OCI-LY7 (cell line): Measurements from ENCODE around the gene ABCB8. TPM values are rescaled to one million over a fixed set of nuclear protein-coding genes. Genes with fewer than 3 reads are reported as not detected.
A peak's percentile ranks its signal among the peaks of the same experiment; 100 is the strongest.

ENCODE experiments used
- BruUV-seq: library from RNA; stranded (reverse); fragments of 400-500 nt; replicated peaks from 2 replicates; lab custom pipeline; 2021; lab: Mats Ljungman, UMichigan
- CTCF ChIA-PET: fragments of 300-600 bp; sonication (Branson Sonifier 250); formaldehyde crosslinking; loops from one replicate; lab custom pipeline; 2022; ENCODE audit warnings: antibody characterized with exemption; ENCODE audit not compliant: unreplicated experiment; lab: Charles Lee
- POLR2A ChIA-PET: fragments of 300-600 bp; sonication (Branson Sonifier 250); formaldehyde crosslinking; loops from one replicate; lab custom pipeline; 2022; ENCODE audit warnings: antibody characterized with exemption; lab: Charles Lee
- DNase-seq: peaks from one replicate; pipeline ENCODE4 v3.0.0-alpha.2; 2015; ENCODE audit warnings: low spot score
- H2AFZ ChIP-seq: fragments of 200-600 bp; sonication (generic), shearing (Covaris generic); 2 replicates; pipeline ENCODE4 v1.6.1; 2014; ENCODE audit warnings: mild to moderate bottlenecking, antibody characterized with exemption, low read length, moderate library complexity
- H3K27ac ChIP-seq: fragments of 200-600 bp; sonication (generic); 2 replicates; pipeline ENCODE4 v1.5.1; 2014; ENCODE audit warnings: mixed run types, low read depth, mild to moderate bottlenecking, moderate library complexity, low read length, inconsistent platforms; ENCODE audit not compliant: poor library complexity, severe bottlenecking
- H3K36me3 ChIP-seq: fragments of 200-600 bp; sonication (generic); 2 replicates; pipeline ENCODE4 v1.6.1; 2014; ENCODE audit warnings: mild to moderate bottlenecking, antibody characterized with exemption, low read length, moderate library complexity, mixed read lengths; ENCODE audit not compliant: insufficient read depth
- H3K4me1 ChIP-seq: fragments of 200-600 bp; sonication (generic); 2 replicates; pipeline ENCODE4 v1.5.1; 2014; ENCODE audit warnings: mild to moderate bottlenecking, low read length; ENCODE audit not compliant: insufficient read depth, poor library complexity, severe bottlenecking
- H3K4me2 ChIP-seq: fragments of 200-600 bp; sonication (generic); 2 replicates; pipeline ENCODE4 v1.6.1; 2014; ENCODE audit warnings: mild to moderate bottlenecking, low read length
- H3K4me3 ChIP-seq: fragments of 200-600 bp; sonication (generic); 2 replicates; pipeline ENCODE4 v1.5.1; 2014; ENCODE audit warnings: mild to moderate bottlenecking, low read depth, low read length; ENCODE audit not compliant: poor library complexity, severe bottlenecking
- H3K79me2 ChIP-seq: fragments of 200-600 bp; sonication (generic); 2 replicates; pipeline ENCODE4 v1.6.1; 2016; ENCODE audit warnings: low read depth, mild to moderate bottlenecking, low read length, moderate library complexity, mixed read lengths; ENCODE audit not compliant: insufficient read depth
- H3K9me2 ChIP-seq: fragments of 200-600 bp; sonication (generic); 2 replicates; pipeline ENCODE4 v1.6.1; 2016; ENCODE audit warnings: mild to moderate bottlenecking, low read length, mixed read lengths; ENCODE audit not compliant: insufficient read depth
- H3K9me3 ChIP-seq: fragments of 200-600 bp; sonication (generic); 2 replicates; pipeline ENCODE4 v1.6.1; 2014; ENCODE audit warnings: mild to moderate bottlenecking, mixed run types, low read length, mixed read lengths
- H4K20me1 ChIP-seq: fragments of 200-600 bp; sonication (generic); 2 replicates; pipeline ENCODE4 v1.6.1; 2014; ENCODE audit warnings: mild to moderate bottlenecking, antibody characterized with exemption, low read length, moderate library complexity, mixed read lengths; ENCODE audit not compliant: insufficient read depth
- CTCF ChIP-seq: fragments of 200-600 bp; sonication (generic); conservative IDR thresholded peaks from 2 replicates; pipeline ENCODE4 v1.5.1; 2014; ENCODE audit warnings: mild to moderate bottlenecking, antibody characterized with exemption, low read length, moderate library complexity, mixed read lengths
- EZH2phosphoT487 ChIP-seq: fragments of 200-600 bp; sonication (generic); IDR thresholded peaks from 2 replicates; pipeline ENCODE4 v1.6.1; 2018; ENCODE audit warnings: low read depth, borderline replicate concordance, mild to moderate bottlenecking, mixed run types, antibody characterized with exemption, low read length, moderate library complexity, mixed read lengths
- intact Hi-C: fragments of 100-400 bp; cut with micrococcal nuclease; formaldehyde crosslinking; loops from one replicate; pipeline ENCODE4 v1.10.0; 2022; ENCODE audit not compliant: unreplicated experiment
- total RNA-seq, 2 experiments: library from RNA; depleted of rRNA in 1 of 2; stranded (reverse); fragments of >200 nt in 1 of 2; shearing (Covaris generic) in 1 of 2; gene quantifications; 2 replicates each; pipeline ENCODE4 v1.2.3, GENCODE V29; 2014 to 2022

Gene ABCB8
- total RNA-seq, 2 experiments from 2014 or later: 32.0 to 64.7 TPM

- BruUV-seq: no TSS peak
- POLR2A ChIA-PET: no interaction called here
Observed at GRCh38 chr7:151086802-151087244, 58.6 kb downstream of the ABCB8 start.

GRCh38 chr7:151087245-151088018, 59.2 kb downstream of the ABCB8 start:
- H3K4me2 ChIP-seq: peak overlapping the region; percentile 63
- H3K79me2 ChIP-seq: peaks cover 6% of the 10 kb centered on the region
- intact Hi-C loops: loop anchor here (2.0 to 10.0 kb wide), 3 partner anchors 23 to 193 kb away; partner anchors contain the start of gene KCNH2
- no TSS peak for BruUV-seq
- H3K36me3 ChIP-seq: no peaks in the 10 kb centered on the region
- H3K27ac ChIP-seq: no peak overlapping the region
- H4K20me1 ChIP-seq: no peaks in the 10 kb centered on the region; the same call in 1 of the 2 replicates
- no peak overlapping the region for H2AFZ ChIP-seq
- no peak for DNase-seq
- H3K9me2 ChIP-seq: no peaks in the 10 kb centered on the region
- peak overlapping the region; percentile 48 for H3K4me3 ChIP-seq
- H3K4me1 ChIP-seq: peaks cover 23% of the 10 kb centered on the region
- TF ChIP-seq CTCF: no peak
- no peak; the same call in none of the 2 replicates for TF ChIP-seq EZH2phosphoT487
- H3K9me3 ChIP-seq: no peaks in the 10 kb centered on the region
- CTCF ChIA-PET: no interaction called here
- POLR2A ChIA-PET: no interaction called here

More at GRCh38 chr7:151086802-151087244, 58.6 kb downstream of the ABCB8 start:
- peak; percentile 98; the same call in 1 of the 2 replicates for TF ChIP-seq EZH2phosphoT487
- TF ChIP-seq CTCF: no peak
- Histone ChIP-seq H3K9me3 (no peaks in the 10 kb centered on the region), H4K20me1 (no peaks in the 10 kb centered on the region; the same call in 1 of the 2 replicates), H2AFZ (no peak overlapping the region), H3K4me3 (peak overlapping the region; percentile 48), H3K27ac (no peak overlapping the region), H3K4me1 (peaks cover 29% of the 10 kb centered on the region), H3K4me2 (peak overlapping the region; percentile 63), H3K36me3 (no peaks in the 10 kb centered on the region), H3K79me2 (peaks cover 12% of the 10 kb centered on the region), H3K9me2 (no peaks in the 10 kb centered on the region)
- CTCF ChIA-PET: no interaction called here
- no peak for DNase-seq
- intact Hi-C loops: loop anchor here (2.0 to 10.0 kb wide), 3 partner anchors 24 to 192 kb away; partner anchors contain the start of gene KCNH2
